Stimulated activated CD8-positive, alpha-beta memory T cell treated with anti-CD3 and anti-CD28 coated beads, Interleukin-12 subunit alpha, Interleukin-12 subunit beta, amount 100 ng/mL, for 4 hours (primary cell): Measurements from ENCODE around the gene PARP9.
"Not testable (repeated sequence)": the region's sequence is repeated elsewhere in the genome, so short reads cannot be mapped to it uniquely, and the experiment has no call there.

Source experiments
- DNase-seq: peaks from one replicate; pipeline ENCODE4 v3.0.0-alpha.2; 2020; ENCODE audit warnings: low read depth

Gene PARP9

GRCh38 chr3:122520861-122521260 is 43.2 kb downstream of the PARP9 start:
- no peak for DNase-seq

- no peak for DNase-seq
These were observed 44.4 kb downstream of the PARP9 start for GRCh38 chr3:122519693-122520092.

- no peak for DNase-seq
These were observed 47.2 kb downstream of the PARP9 start for GRCh38 chr3:122516846-122517360.

- no peak for DNase-seq
These were observed 48.2 kb downstream of the PARP9 start for GRCh38 chr3:122515870-122516269.

- DNase-seq, result no peak
These were observed 49.1 kb downstream of the PARP9 start for GRCh38 chr3:122515020-122515468.

GRCh38 chr3:122514123-122515019 is 49.7 kb downstream of the PARP9 start, which contains the start of gene KPNA1:
TSS of gene KPNA1 (minus strand) at chr3:122514939. CDS start at chr3:122496565, 18,374 bp downstream.
- peak; percentile 84 for DNase-seq

GRCh38 chr3:122513386-122514122 is 50.5 kb downstream of the PARP9 start:
- no peak for DNase-seq

GRCh38 chr3:122512284-122512683 is 51.8 kb downstream of the PARP9 start:
- no peak for DNase-seq

- DNase-seq, result no peak
These were observed 53.1 kb downstream of the PARP9 start for GRCh38 chr3:122510878-122511535.

- DNase-seq, result not testable (repeated sequence)
These were observed 55.2 kb downstream of the PARP9 start for GRCh38 chr3:122508944-122509343.

GRCh38 chr3:122508135-122508914 is 55.8 kb downstream of the PARP9 start:
- DNase-seq, result no peak

GRCh38 chr3:122506450-122506849 is 57.6 kb downstream of the PARP9 start:
- no peak for DNase-seq

- no peak for DNase-seq
These were observed 58.4 kb downstream of the PARP9 start for GRCh38 chr3:122505676-122506075.

GRCh38 chr3:122502941-122503340 is 61.2 kb downstream of the PARP9 start:
- DNase-seq, result no peak

GRCh38 chr3:122502139-122502538 is 62.0 kb downstream of the PARP9 start:
- no peak for DNase-seq

GRCh38 chr3:122500964-122501363 is 63.1 kb downstream of the PARP9 start:
- not testable (repeated sequence) for DNase-seq

GRCh38 chr3:122498152-122498551 is 65.9 kb downstream of the PARP9 start:
- DNase-seq, result no peak

GRCh38 chr3:122497425-122497824 is 66.7 kb downstream of the PARP9 start:
- DNase-seq, result no peak

GRCh38 chr3:122496508-122496907 is 67.6 kb downstream of the PARP9 start:
- DNase-seq, result no peak

- DNase-seq, result no peak
These were observed 70.8 kb downstream of the PARP9 start for GRCh38 chr3:122493296-122493695.

GRCh38 chr3:122488262-122488973 is 75.7 kb downstream of the PARP9 start:
- DNase-seq, result no peak
